Esophagus muscularis mucosa (tissue), 3 donors: ENCODE data around the gene TMEM41B.

ENCODE experiments used
- CTCF ChIP-seq, 3 experiments: fragments of 200-600 bp in 2 of 3; fragments of 450-650 bp in 1 of 3; sonication (generic) in 2 of 3; IDR thresholded peaks; one replicate each; pipeline ENCODE4 v1.5.1; 2017 to 2019; ENCODE audit warnings: antibody characterized with exemption in 3 of 3, mild to moderate bottlenecking in 2 of 3, moderate library complexity in 1 of 3
- POLR2A ChIP-seq: fragments of 450-650 bp; IDR thresholded peaks from one replicate; pipeline ENCODE4 v1.6.1; 2017; ENCODE audit warnings: antibody characterized with exemption, moderate library complexity, mild to moderate bottlenecking, low read depth
- POLR2AphosphoS5 ChIP-seq, 2 donors: sonication (generic); formaldehyde crosslinking; IDR thresholded peaks; one replicate each; pipeline ENCODE4 v1.6.1; 2017; ENCODE audit warnings: antibody characterized with exemption in 2 of 2

DNA sequence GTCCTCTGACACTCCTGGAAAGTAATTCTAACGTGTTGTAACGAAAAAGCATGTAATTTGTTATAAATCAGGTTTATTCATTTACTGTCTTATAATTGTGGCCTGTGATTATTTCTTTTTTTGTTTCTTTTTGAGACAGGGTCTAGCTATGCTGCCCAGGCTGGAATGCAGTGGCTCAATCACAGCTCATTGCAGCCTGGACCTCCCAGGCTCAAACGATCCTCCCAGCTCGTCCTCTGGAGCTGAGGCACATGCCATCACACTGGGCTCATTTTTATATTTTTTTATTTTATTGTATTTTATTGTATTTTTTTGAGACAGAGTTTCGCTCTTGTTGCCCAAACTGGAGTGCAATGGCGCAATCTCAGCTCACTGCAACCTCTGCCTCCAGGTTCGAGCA is 65.1 kb downstream of the TMEM41B start:
- TF ChIP-seq CTCF (IDR thresholded peaks at IDR 0.05), result no peak
- TF ChIP-seq POLR2A, result no peak
- TF ChIP-seq POLR2AphosphoS5 (IDR thresholded peaks at IDR 0.05), result no peak
